NCI-H146 treated with DMSO at 0.1 percent for 48 hours (cell line): ENCODE measurements around the gene ADGRG3.
"Not testable (repeated sequence)": the region's sequence is repeated elsewhere in the genome, so short reads cannot be mapped to it uniquely, and the experiment has no call there.

Experiments
- DNase-seq: peaks from one replicate; lab custom pipeline; 2025; ENCODE audit not compliant: unreplicated experiment; lab: John Stamatoyannopoulos, UW

Gene ADGRG3

DNA sequence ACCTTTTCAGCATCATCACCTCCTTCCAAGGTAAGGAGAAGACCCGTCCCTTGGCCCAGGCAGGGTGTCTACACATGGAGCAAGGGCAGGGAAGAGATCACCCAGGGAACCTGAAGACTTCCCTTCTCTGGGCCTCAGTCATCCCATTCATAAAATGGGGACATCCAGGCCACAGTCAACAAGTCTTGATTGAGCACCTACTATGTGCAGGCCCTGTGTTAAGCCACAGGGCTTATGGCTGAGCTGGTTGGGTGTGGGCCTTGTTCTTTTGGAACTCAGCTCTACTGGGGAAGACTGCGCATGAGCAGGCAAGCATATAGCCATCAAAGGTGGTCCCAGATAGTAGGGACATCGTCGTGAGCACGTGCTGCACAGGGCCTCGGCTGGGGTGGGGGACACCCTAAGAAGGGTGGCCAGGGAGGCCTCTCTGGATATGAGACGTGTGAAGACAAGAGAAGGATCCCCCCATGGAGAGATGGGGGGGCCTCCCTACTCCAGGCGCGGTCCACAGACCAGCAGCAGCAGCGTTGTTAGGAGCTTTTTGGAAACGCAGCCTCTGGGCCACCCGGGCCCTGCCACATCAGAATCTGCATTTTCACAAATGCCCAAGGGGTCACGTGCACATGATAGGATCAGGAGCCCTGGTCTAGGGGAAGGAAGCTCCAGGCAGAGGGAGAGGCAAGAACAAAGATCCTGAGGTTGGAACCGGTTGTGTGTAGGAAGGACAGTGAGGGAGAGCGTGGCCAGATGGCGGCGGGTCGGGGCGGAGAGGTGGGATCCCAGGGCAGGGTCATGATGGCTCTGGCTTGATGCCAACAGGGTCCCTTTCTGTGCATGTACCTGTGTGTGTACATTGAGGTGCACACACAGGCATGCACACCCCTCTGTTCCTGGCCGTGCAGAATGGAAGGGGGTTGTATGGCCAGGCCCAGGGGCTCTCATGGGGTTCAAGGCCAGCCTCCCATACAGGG lies 5.9 kb upstream of the ADGRG3 start:
- DNase-seq, result no peak

GRCh38 chr16:57663436-57663835 lies 4.7 kb upstream of the ADGRG3 start:
- no peak for DNase-seq

- DNase-seq, result no peak
These were observed 4.0 kb upstream of the ADGRG3 start for GRCh38 chr16:57663917-57664661.

- no peak for DNase-seq
These were observed 3.5 kb upstream of the ADGRG3 start for GRCh38 chr16:57664662-57665025.

DNA sequence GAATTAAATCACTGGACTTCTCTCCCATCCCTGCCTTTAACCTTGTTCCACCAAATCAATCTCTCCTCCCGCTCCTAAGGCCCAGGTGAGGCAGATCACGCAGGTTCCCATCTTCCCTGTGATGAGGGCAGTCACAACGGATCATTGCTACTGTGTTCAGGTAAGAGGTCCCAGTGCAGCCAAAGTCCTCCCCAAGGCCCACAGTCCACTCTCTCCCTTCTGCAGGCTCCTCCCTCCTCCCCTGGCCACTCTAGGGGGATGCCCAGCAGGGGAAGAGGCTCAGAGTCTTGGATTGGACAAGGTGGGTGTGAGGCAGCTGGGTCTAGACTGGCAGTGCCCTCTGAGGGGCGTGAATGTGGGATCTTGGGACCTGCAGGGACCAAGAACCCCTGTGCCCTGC lies 2.6 kb upstream of the ADGRG3 start:
- DNase-seq, result no peak

- DNase-seq, result no peak
These were observed 1.6 kb upstream of the ADGRG3 start for GRCh38 chr16:57666353-57667047.

- no peak for DNase-seq
These were observed 1.0 kb upstream of the ADGRG3 start for GRCh38 chr16:57667048-57667525.

DNA sequence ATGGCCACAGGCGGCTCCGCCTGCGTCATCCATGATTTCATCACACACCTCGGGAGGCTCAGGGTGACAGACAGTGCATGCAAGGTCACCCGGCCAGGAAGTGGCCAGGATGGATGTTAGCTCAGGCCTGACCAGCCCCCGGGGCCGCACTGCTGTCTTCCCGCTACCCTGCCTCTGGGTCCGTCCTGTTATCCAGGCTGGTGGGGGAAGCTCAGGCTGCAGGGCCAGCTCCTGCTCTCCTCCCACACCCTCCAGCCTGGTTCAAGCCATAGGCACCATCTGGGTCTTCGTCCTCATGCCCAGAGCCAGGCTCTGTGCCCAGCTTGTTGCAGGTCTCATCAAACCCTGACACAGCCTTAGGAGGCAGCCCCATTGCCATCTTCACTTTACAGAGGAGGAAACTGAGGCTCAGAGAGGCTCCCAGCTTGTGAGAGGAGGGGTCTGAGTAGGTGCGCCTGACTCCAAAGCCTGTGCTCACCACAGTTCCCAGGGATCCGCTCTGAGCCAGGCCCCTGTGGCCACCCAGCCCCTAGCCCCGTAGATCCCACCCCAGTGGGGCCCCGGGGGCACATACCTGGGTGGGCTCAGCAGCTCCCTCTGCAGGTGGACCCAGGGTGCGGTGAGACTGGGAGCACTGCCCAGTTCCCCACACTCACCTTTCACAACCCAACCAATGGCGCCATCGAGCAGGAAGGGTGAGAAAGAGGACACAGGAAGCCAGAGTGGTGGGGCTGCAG lies 412 bp upstream of the ADGRG3 start:
- no peak for DNase-seq

- no peak for DNase-seq
These were observed 747 bp downstream of the ADGRG3 start for GRCh38 chr16:57668630-57669475.

DNA sequence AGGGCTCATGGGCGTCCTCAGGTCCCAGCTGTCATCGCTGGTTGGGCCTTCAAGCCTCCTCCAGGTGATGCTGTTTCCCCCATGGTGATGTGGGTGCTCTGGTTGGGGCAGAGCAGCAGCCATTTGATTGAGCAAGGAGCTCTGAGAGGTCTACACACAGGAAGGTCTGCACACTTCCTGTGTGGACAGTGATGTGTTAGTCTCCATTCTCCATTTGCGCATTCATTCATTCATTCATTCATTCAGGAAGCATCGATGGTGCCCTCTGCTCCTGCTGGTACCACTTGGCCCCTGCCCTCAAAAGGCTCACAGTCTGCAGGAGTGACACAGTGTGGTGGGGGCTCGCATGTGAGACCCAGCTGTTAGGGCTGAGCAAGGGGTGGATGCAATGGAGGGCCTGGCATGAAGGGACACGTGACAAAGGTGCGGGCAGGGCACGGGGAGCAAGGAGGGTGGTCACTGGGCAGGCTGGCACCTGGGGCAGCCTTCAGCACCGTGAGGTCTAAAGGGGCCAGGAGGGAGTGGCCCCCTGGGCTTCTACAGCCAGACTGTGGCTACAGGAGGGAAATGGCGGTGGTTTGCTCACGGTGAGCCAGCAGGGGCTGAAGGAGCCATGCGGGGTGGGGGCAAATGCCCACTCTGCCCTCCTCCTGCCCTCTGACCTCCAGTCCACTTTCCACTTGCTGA lies 1.5 kb downstream of the ADGRG3 start:
- DNase-seq, result no peak

DNA sequence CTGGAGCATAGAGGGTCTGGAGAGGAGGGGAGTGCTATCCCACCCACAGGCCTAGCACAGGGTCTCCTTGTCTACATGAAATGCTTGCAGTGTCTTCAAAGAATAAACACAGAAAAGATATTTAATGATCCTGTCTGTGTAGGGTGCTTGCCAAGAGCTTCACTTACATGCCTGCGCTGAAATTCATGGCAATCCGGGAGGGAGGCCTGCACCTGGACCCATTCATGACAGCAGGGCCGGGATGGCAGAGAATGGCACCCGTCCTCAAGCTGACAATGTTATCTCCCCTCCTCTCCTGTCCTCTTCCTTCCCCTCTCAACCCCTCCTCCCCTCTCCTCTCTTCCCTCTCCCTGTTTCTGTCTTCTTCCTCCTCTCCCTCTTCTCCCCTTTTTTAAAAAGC lies 2.1 kb downstream of the ADGRG3 start:
- DNase-seq, result no peak

DNA sequence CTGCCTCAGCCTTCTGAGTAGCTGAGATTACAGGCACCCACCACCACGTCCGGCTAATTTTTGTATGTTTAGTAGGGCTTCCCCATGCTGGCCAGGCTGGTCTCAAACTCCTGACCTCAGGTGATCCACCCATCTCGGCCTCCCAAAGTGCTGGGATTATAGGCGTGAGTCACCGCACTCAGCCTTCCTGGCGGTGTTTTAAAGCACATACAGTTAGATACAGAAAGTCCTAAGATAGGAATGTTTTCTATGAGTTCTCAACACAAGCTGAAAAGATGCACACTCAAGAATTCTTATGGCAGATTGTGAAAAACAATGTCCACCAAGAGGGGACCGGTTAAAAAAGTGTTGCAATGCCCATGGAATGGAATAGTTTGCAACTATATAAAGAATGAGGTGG lies 3.3 kb downstream of the ADGRG3 start:
- DNase-seq, result not testable (repeated sequence)

DNA sequence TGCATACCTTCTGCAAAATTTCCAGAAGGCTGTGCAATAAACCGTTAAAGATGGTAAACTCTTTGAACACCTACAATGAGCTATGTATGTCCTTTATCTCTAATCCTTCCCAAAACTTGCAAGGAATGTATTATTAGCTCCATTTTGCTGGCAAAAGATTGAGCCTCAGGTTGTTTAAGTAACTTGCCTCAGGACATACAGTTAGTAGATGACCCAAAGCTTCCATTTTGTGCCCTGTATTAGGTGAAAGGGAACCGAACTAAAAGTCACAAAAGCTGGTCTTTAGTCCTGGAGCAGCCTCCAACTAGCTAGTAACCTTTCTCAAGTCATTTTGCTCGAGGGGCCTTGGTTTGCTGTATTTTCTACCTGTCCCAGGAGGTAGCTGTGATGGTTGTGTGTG lies 4.3 kb downstream of the ADGRG3 start:
- no peak for DNase-seq

DNA sequence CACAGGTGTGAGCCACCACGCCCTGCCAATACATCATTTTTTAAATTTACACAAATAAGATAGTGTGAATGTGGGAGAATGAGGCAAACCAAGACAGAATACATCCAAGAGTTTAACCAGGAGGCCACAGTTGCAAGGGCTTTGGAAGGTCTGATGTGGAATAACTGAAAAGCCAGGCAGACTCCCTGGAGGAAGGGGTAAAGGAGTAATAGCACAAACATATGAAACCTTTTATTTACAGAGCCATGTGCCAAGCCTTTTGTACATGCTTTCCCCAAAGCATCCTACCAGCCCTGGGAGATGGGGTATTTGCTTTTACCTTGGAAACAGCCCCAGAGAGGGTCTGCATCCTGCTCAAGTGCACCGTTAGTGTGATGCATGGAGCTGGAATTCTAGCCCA lies 4.7 kb downstream of the ADGRG3 start:
- DNase-seq, result no peak

- DNase-seq, result no peak
These were observed 7.8 kb downstream of the ADGRG3 start for GRCh38 chr16:57675741-57676551.

- no peak for DNase-seq
These were observed 8.5 kb downstream of the ADGRG3 start for GRCh38 chr16:57676553-57677085.

DNA sequence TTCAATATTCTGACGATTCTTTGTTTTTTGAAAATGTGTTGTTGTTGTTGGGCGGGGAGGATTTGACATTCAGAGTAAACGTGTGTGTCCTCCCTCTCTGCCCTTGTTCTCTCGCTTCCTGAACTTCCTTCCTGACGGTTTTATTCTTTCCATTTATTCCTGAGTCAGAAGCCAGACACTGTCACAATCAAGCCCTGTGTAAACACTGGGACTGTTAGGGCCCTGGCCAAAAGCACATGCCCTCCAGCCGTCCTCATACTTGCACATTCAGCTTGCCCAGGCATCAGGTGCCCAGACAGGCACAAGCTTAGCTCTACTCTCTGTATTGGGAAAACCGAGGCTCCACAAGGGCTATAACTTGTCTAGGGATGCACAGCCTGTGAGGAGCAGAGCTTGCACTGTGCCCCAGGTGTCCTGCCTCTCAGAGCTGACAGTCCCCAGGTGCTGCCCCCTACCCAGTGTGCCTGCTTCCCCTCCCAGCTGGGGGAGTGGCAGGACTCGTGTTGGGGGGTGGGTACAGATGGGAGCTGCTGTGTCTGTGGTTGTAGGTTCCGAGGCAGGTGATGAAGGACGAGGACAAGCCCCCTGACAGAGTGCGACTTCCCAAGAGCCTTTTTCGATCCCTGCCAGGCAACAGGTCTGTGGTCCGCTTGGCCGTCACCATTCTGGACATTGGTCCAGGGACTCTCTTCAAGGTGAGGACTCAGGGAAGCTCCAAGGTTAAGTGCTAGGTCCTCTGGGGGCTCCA lies 9.7 kb downstream of the ADGRG3 start:
- no peak for DNase-seq

- no peak for DNase-seq
These were observed 10.9 kb downstream of the ADGRG3 start for GRCh38 chr16:57679016-57679415.
